ENCODE results near the gene ALS2CL.
"Not testable (repeated sequence)": the region's sequence is repeated elsewhere in the genome, so short reads cannot be mapped to it uniquely, and the experiment has no call there.

Gene ALS2CL, protein sequence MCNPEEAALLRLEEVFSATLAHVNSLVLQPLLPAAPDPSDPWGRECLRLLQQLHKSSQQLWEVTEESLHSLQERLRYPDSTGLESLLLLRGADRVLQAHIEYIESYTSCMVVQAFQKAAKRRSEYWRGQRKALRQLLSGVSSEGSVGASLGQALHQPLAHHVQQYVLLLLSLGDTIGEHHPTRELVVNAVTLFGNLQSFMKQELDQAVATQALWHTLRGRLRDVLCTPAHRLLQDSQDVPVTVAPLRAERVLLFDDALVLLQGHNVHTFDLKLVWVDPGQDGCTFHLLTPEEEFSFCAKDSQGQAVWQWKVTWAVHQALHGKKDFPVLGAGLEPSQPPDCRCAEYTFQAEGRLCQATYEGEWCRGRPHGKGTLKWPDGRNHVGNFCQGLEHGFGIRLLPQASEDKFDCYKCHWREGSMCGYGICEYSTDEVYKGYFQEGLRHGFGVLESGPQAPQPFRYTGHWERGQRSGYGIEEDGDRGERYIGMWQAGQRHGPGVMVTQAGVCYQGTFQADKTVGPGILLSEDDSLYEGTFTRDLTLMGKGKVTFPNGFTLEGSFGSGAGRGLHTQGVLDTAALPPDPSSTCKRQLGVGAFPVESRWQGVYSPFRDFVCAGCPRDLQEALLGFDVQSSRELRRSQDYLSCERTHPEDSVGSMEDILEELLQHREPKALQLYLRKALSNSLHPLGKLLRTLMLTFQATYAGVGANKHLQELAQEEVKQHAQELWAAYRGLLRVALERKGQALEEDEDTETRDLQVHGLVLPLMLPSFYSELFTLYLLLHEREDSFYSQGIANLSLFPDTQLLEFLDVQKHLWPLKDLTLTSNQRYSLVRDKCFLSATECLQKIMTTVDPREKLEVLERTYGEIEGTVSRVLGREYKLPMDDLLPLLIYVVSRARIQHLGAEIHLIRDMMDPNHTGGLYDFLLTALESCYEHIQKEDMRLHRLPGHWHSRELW

GRCh38 chr3:46693038-46693891, at the start of gene ALS2CL:
TSS of gene ALS2CL (minus strand) at chr3:46693679. CDS start at chr3:46689440, 4,239 bp downstream.
- DNase-seq (ENCODE audit: low read depth in 4 of 4, low spot score in 1 of 4), result peak in 3 of 4 experiments; percentile 42 to 55 (median 55)

GRCh38 chr3:46742992-46743585, 49.6 kb upstream of the ALS2CL start:
- no peak for DNase-seq (ENCODE audit: low read depth in 4 of 4, low spot score in 1 of 4)

GRCh38 chr3:46739565-46739964, 46.1 kb upstream of the ALS2CL start:
- not testable (repeated sequence) for DNase-seq (ENCODE audit: low read depth in 4 of 4, low spot score in 1 of 4)

GRCh38 chr3:46737329-46737731, 43.9 kb upstream of the ALS2CL start:
- no peak for DNase-seq (ENCODE audit: low read depth in 4 of 4, low spot score in 1 of 4)

DNA sequence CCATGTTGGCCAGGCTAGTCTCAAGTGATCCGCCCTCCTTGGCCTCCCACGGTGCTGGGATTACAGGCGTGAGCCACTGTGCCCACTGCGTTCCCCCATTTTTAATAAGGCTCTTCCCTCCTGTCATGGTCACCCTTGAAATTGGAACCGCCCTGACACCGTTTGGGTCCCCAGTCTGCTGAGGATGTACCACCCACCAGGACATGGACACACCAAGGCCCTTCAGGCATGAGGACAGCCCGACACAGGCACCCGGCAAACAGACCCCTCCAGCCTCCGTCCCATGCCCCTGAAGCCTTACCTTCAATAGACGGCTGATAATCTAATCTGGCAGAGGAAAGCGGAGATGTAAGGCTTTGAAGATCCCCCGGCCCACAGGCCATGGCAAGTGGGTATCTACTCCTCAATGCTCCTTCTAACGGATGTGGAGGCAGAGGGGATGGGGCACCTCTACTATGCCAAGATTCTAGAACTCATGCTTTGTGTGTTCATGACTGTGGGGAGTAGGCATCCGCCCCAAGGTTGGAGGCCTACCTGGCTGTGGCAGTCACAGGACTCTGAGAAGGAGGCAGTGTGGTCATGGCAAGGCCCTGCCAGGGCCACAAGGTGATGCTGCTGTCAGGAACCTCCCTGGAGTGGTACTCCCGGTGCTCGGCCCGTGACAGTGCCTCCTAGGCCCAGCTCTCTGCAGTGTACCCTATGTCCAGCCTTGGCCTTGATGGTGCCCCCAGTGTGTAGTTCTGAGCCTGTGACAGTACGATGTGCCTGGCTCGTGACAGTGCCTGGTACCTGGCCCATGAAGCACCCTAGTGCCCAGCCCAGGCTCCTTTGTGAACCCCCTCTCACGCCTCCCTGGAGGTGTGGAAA, 42.8 kb upstream of the ALS2CL start:
- DNase-seq (ENCODE audit: low read depth in 4 of 4, low spot score in 1 of 4), result no peak

- DNase-seq (ENCODE audit: low read depth in 4 of 4, low spot score in 1 of 4), result no peak
These were observed 41.3 kb upstream of the ALS2CL start for GRCh38 chr3:46734773-46735172.

DNA sequence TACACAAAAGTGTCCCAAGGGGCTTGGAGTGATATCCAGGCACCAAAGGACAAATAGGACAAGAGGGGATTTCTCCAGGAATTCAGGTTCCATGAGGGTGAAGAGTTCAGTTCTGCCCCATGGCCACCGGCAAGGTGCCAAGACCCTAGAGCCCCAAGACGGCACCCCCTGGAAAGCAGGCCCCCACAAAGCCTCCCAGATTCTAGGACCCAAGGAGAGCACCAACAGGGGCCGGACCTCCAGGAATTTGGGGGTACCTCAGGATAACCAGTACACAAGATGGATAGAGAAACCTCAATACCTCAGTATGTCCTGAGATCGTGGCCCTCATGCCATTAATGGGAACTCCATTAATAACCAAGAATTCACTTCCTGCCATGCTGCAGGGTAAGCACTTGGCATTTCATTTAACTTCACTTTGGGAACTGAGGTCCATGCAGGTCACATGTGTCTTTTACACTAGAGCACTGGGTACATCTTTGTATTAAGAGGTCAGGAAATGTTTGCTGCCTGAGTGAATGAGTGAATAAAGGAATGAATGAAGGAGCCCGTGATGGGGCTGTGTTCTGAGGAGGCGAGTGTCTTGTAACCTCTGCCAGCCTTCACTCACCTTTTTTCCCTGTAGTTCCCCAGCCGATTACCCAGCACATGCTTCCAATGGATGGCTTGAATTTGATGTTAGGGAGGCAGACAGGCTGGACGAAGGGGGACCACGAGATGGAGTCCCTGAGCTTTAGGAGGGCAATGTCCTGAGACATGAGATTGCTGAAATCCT, 39.7 kb upstream of the ALS2CL start:
- DNase-seq (ENCODE audit: low read depth in 4 of 4, low spot score in 1 of 4), result no peak

- DNase-seq (ENCODE audit: low read depth in 4 of 4, low spot score in 1 of 4), result no peak
These were observed 38.3 kb upstream of the ALS2CL start for GRCh38 chr3:46731795-46732194.

DNA sequence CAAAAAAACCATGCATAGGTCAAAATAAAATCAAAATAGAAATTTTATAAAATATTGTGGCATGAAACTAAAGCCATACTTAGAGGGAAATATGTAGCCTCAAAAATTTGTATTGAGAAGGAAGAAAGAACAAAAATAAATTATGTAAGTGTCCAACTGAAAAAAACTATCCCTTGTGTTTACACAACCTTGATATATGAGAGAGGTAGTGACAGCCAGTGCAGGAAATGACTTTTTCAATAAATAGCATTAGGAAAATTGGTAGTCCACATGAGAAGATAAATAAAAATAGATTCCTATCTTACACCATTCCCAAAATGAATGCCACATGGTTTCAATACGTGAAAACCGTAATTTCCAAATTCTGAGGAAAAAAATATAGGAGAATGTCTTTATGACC, 37.3 kb upstream of the ALS2CL start:
- DNase-seq (ENCODE audit: low read depth in 4 of 4, low spot score in 1 of 4), result no peak

DNA sequence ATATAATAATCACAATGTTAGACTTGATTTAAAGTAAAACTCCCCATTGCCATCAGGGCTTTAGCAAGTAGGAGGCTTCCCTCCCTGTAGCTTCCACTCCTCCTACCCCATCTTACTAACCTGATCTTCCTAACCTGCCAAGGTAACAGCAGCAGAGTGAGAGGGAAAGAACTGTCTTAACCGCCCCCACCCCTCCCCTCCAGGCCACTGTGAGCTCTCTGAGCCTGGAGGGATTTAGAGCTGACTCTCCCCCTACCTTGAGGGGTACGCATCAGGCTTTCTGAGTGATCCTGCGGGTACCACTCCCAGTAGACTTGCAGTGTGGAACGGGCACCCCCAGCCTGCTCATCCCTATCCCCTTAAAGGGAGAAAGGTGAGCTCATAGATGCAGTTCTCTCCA, 35.6 kb upstream of the ALS2CL start:
- no peak for DNase-seq (ENCODE audit: low read depth in 4 of 4, low spot score in 1 of 4)

- DNase-seq (ENCODE audit: low read depth in 4 of 4, low spot score in 1 of 4), result no peak
These were observed 32.3 kb upstream of the ALS2CL start for GRCh38 chr3:46725621-46726314.

DNA sequence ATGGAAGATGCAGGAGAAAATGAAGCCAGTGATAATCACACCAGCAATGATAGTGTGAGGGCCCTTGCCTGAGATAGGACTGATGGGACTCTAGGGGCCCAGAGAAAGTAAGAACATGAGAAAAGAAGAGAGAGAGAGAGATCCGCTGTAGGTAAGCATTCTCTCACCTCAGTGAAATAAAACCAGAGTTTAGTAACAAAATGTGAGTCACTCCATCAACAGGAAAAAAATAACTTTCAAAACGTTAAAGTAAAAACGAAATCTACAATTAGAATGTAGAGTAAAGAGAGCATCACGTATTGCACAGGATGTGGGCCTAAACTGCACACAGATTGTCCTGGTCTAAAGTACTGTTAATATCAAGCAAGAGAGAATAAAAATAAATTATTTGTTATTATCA, 30.9 kb upstream of the ALS2CL start:
- DNase-seq (ENCODE audit: low read depth in 4 of 4, low spot score in 1 of 4), result no peak

- no peak for DNase-seq (ENCODE audit: low read depth in 4 of 4, low spot score in 1 of 4)
These were observed 29.0 kb upstream of the ALS2CL start for GRCh38 chr3:46722443-46722842.

DNA sequence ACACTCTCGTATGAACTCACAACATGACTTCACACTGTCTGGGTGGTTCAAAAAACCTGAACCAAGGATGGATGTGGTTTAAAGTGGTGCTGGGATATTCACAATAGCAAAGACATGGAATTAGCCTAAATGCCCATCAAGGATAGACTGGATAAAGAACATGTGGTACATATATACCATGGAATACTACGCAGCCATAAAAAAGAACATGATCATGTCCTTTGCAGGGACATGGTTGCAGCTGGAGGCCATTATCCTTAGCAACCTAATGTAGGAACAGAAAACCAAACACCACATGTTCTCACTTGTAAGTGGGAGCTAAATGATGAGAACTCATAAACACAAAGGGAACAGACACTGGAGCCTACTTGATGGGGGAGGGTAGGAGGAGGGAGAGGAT, 27.5 kb upstream of the ALS2CL start:
- DNase-seq (ENCODE audit: low read depth in 4 of 4, low spot score in 1 of 4), result no peak

DNA sequence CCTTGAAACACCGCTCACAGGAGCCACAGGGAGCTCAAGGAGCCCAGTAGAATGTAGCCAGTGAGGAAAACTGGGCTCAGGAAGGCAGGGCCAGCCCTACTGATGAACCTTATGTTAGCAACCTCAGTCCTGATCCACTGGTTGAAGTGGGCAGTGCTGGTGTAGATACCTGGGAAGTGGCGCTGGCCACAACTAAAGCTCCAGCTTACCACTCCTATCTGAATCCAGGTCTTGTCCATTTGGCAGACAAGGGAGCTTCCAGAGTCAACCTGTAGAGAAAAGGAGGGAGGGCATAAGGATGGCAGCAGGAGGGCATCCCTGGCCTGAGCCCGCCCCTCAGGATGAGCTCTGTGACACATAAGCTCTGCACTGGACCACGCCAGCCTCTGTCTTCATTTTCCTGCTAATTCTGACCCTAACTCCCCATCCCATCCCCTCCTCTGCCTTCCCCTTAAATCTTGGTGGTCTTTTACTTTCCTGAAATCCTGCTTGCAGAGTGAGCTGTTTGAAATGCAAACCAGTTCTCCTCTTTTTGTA, 26.3 kb upstream of the ALS2CL start:
- no peak for DNase-seq (ENCODE audit: low read depth in 4 of 4, low spot score in 1 of 4)

DNA sequence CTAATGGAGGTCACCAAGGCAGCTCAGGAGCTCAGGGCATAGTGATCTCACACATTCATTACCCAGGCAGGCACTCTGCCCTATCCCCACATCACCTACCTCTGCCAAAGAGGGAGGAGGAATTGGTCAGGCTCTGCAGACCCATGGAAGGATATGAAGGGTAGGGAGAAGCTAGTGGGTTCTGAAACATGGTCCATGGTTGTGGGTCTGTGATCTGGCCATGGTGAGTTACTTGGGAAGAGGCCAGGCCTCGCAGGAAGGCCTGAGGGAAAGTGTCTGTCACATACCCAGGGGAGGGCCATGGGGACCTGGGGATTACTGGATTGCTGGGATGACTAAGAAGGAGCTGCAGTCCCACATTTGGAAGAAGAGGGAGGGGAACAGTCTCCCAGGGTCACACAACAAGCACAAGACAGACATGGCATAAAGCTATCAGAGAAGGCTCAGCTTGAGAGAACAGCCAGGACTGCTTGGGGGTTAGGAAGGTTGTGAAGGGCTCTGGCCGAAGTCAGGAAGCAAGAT, 25.6 kb upstream of the ALS2CL start:
- no peak for DNase-seq (ENCODE audit: low read depth in 4 of 4, low spot score in 1 of 4)

- no peak for DNase-seq (ENCODE audit: low read depth in 4 of 4, low spot score in 1 of 4)
These were observed 24.2 kb upstream of the ALS2CL start, which contains the start of gene PRSS50 for GRCh38 chr3:46717447-46718231. TSS of gene PRSS50 (minus strand) at chr3:46717869. CDS start at chr3:46717824, 45 bp downstream.
